ENCODE measurements around the gene ARGLU1.
A peak's percentile ranks its signal among the peaks of the same experiment; 100 is the strongest.
"Not testable (repeated sequence)": the region's sequence is repeated elsewhere in the genome, so short reads cannot be mapped to it uniquely, and the experiment has no call there.

The ARGLU1 gene

GRCh38 chr13:106567474-106568298 lies at the start of gene ARGLU1:
Gene ARGLU1, minus strand, starts transcription at chr13:106568137. Its CDS starts 218 bp downstream, at chr13:106567919.
- H3K4me3 Mint-ChIP-seq, result peak within 1 kb of the TSS; percentile 92 to 94
- no peaks in the 10 kb centered on the region for H3K27me3 Mint-ChIP-seq
- DNase-seq (peak; percentile 92 to 95), ATAC-seq (peak; percentile 83)
- peaks cover 0 to 7% of the 10 kb centered on the region in 2 donors for H3K9me3 Mint-ChIP-seq
- H3K4me1 Mint-ChIP-seq, result peaks cover 62% of the 10 kb centered on the region
- H3K27ac Mint-ChIP-seq, result peak within 1 kb of the TSS; percentile 99

GRCh38 chr13:106617561-106617960 lies 49.6 kb upstream of the ARGLU1 start:
- Mint-ChIP-seq H3K27me3 (peaks cover 7% of the 10 kb centered on the region), H3K4me1 (no peaks in the 10 kb centered on the region), H3K27ac (no peak overlapping the region), H3K9me3 (no peaks in the 10 kb centered on the region), H3K4me3 (no peak overlapping the region)
- ATAC-seq (no peak), DNase-seq (no peak)

- no peak for DNase-seq
- Mint-ChIP-seq H3K4me1 (no peaks in the 10 kb centered on the region), H3K27me3 (peaks cover 7% of the 10 kb centered on the region), H3K9me3 (no peaks in the 10 kb centered on the region), H3K4me3 (no peak overlapping the region), H3K27ac (no peak overlapping the region)
- ATAC-seq, result no peak
Measured at GRCh38 chr13:106616729-106617128, 48.8 kb upstream of the ARGLU1 start.

DNA sequence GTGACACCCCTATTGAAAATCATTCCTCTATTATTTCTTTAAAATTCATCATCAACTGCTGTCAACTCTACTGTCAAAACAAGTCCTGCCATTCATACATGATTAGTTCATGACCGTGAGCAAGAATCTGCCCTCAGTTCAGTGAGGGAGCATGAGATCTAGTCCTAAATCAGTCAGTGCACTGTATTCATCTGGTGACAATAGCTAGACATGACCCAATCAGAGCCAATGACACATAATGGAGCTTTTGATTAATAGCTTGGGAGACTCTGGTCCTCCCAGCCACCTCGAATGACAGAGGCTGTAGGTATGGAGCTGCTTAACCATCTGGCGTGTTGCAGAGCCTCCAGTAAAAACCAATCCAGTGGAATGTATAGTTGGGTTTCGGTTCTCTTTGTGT lies 46.9 kb upstream of the ARGLU1 start:
- ATAC-seq, result no peak

DNA sequence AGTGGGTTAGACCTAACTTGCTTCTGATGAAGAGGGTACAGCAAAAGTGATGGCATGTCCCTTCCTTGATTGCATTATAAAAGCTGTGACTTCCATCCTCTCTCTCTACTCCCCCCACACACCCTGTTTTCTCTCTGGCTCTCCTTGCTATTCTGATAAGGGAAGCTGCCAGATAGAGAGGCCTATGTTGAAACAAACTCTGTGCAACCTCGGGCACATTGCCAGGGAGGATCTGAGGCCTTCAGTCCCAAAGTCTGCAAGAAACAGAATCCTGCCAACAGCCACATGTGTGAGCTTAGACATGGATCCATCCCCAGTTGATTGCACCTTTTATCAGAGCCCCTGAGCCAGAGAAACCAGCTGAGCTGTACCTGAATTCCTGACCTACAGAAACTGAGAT lies 44.8 kb upstream of the ARGLU1 start:
- ATAC-seq (no peak), DNase-seq (no peak)
- Mint-ChIP-seq H3K9me3 (no peaks in the 10 kb centered on the region), H3K27ac (no peak overlapping the region), H3K27me3 (peaks cover 15% of the 10 kb centered on the region), H3K4me1 (no peaks in the 10 kb centered on the region), H3K4me3 (no peak overlapping the region)

More for the DNA sequence above, 46.9 kb upstream of the ARGLU1 start:
- H3K27ac Mint-ChIP-seq, result no peak overlapping the region
- H3K9me3 Mint-ChIP-seq, result no peaks in the 10 kb centered on the region
- no peaks in the 10 kb centered on the region for H3K4me1 Mint-ChIP-seq
- H3K27me3 Mint-ChIP-seq, result peaks cover 17% of the 10 kb centered on the region
- no peak overlapping the region for H3K4me3 Mint-ChIP-seq
- DNase-seq, result no peak

- Mint-ChIP-seq H3K4me3 (no peak overlapping the region), H3K27me3 (peaks cover 24% of the 10 kb centered on the region), H3K4me1 (no peaks in the 10 kb centered on the region), H3K9me3 (no peaks in the 10 kb centered on the region), H3K27ac (no peak overlapping the region)
- no peak for DNase-seq
- no peak for ATAC-seq
Measured at GRCh38 chr13:106610486-106610885, 42.5 kb upstream of the ARGLU1 start.

GRCh38 chr13:106609116-106609515 lies 41.2 kb upstream of the ARGLU1 start:
- Mint-ChIP-seq H3K27me3 (peaks cover 25% of the 10 kb centered on the region), H3K9me3 (no peaks in the 10 kb centered on the region), H3K4me1 (no peaks in the 10 kb centered on the region), H3K4me3 (no peak overlapping the region), H3K27ac (no peak overlapping the region)
- ATAC-seq, result no peak
- no peak for DNase-seq

DNA sequence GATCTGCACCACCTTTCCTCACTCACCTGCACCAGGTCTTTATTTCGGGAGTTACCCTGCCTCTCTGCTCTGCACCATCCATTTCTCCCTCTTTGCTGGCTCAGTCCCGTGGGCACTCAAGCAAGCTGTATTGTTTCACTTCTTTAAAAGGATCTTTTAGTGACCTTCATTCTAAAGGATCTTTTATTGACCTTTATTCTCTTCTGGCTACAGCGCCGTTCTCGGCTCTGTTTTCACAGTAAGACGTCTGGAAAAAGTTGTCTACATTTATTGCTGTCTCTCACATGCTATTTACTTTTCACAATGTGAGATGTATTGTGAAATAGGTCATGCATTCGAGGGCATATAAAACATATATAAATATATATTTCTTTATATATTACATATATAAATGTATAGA lies 35.6 kb upstream of the ARGLU1 start:
- H3K9me3 Mint-ChIP-seq, result peaks cover 0 to 13% of the 10 kb centered on the region in 2 donors
- peaks cover 10% of the 10 kb centered on the region for H3K27me3 Mint-ChIP-seq
- H3K4me3 Mint-ChIP-seq, result no peak overlapping the region
- DNase-seq (no peak), ATAC-seq (no peak)
- peak overlapping the region in 1 of 2 donors; percentile 5 for H3K27ac Mint-ChIP-seq
- H3K4me1 Mint-ChIP-seq, result peaks cover 22% of the 10 kb centered on the region

DNA sequence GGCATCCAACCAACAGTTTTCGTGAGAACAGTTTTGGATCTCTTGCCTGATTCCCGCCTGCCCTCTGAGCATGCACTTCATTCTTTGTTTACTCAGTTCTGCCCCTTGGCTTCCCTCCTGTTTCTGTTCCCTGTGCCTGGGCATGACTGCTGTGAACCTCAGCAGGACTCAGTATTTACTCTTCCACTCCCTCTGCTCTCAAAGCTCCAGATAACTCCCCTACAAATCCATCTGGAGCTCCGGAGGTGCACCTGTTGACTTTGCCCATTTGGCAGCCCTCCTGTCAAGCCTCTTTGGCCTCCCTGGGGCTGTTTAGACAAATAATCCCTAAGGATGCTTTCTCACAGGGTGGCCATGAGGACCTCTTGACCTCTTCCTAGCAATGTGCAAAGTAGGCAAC lies 34.2 kb upstream of the ARGLU1 start:
- Mint-ChIP-seq H3K27ac (no peak overlapping the region), H3K27me3 (peaks cover 10% of the 10 kb centered on the region), H3K4me1 (peaks cover 22% of the 10 kb centered on the region), H3K4me3 (no peak overlapping the region), H3K9me3 (peaks cover 0 to 13% of the 10 kb centered on the region in 2 donors)
- ATAC-seq (no peak), DNase-seq (no peak)

GRCh38 chr13:106601489-106601888 lies 33.6 kb upstream of the ARGLU1 start:
- Mint-ChIP-seq H3K9me3 (peaks cover 0 to 13% of the 10 kb centered on the region in 2 donors), H3K4me1 (peaks cover 22% of the 10 kb centered on the region), H3K4me3 (no peak overlapping the region), H3K27ac (no peak overlapping the region), H3K27me3 (peaks cover 10% of the 10 kb centered on the region)
- ATAC-seq, result no peak
- no peak for DNase-seq

DNA sequence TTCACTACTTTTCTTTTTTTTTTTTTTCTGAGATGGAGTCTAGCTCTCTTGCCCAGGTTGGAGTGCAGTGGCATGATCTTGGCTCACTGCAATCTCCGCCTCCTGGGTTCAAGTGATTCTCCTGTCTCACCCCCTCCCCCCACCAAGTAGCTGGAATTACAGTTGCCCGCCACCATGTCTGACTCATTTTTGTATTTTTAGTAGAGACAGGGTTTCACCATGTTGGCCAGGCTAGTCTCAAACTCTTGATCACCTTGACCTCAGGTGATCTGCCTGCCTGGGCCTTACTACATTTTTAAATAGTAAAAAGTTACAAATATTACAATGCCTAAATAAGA lies 32.8 kb upstream of the ARGLU1 start:
- not testable (repeated sequence) for H3K27ac Mint-ChIP-seq, ATAC-seq, DNase-seq, H3K4me3 Mint-ChIP-seq, H3K27me3 Mint-ChIP-seq
- H3K4me1 Mint-ChIP-seq, result peaks cover 22% of the 10 kb centered on the region
- peaks cover 0 to 13% of the 10 kb centered on the region in 2 donors for H3K9me3 Mint-ChIP-seq

DNA sequence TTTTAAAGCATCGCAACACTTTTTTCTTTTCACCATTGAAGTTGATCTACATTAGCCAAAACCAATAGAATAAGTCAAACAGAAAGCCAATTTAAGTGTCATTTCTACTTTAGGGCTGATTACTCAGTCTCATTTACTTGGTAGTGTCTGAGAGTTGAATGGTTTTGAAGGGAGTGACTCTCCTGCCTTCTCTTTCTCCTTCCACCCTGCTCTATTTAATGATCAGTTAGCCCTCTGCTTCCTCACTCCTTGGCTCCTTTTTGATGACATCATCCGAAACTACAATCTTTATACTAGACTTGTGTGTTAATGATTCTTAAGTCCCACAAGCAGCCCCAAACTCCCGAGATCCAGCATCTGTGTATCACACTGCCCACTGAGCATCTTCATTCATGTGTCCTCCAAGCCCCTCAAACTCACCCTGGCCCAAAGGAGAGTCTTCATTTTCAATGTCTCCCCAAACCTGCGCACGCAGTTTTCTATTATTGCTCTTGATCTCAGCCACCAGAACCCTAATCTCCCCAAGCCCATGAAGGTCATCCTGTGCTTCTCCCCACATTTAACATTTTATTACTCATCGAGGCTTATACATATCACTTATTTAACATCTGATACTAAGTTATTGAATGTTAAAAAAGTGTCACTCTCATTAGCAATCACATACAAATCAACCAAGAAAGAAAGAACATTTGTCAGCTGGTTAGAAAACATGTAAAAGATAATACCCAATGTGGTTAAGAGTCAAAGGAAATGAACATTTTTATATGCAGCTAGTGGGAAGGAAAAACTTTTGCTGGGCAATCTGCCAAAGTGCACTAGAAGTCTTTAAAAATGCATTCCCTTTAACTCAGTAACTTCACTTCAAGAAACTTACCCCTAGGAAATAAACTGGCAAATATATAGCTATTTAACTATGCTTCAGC lies 32.2 kb upstream of the ARGLU1 start:
- peak overlapping the region in 1 of 2 donors; percentile 36 for H3K27ac Mint-ChIP-seq
- H3K4me1 Mint-ChIP-seq, result peaks cover 22% of the 10 kb centered on the region
- peak; percentile 74 for ATAC-seq
- peaks cover 0 to 13% of the 10 kb centered on the region in 2 donors for H3K9me3 Mint-ChIP-seq
- no peaks in the 10 kb centered on the region for H3K27me3 Mint-ChIP-seq
- H3K4me3 Mint-ChIP-seq, result no peak overlapping the region
- no peak for DNase-seq

GRCh38 chr13:106597749-106598395 lies 29.9 kb upstream of the ARGLU1 start:
- ATAC-seq, result no peak
- Mint-ChIP-seq H3K9me3 (peaks cover 0 to 8% of the 10 kb centered on the region in 2 donors), H3K4me3 (no peak overlapping the region), H3K27me3 (peaks cover 5% of the 10 kb centered on the region), H3K27ac (no peak overlapping the region), H3K4me1 (peaks cover 22% of the 10 kb centered on the region)
- DNase-seq, result no peak

DNA sequence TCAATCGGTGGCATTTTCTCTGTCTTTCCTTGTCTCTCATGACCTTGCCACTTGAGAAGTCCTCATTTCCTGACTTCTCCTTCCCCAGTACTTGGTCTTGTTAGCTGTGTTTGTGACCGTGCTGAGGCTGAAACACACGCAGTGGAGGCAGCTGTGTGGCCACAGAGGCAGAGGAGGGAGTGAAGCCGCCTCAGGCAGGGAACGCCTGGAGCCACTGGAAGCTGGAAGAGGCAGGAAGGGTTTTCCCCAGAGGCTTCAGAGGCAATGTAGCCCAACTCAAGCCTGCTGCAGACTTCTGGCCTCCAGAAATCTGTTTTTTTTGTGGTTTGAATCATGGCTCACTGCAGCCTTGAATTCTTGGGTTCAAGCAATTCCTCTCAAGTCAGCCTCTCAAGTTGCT lies 29.2 kb upstream of the ARGLU1 start:
- Mint-ChIP-seq H3K9me3 (peaks cover 0 to under 1% of the 10 kb centered on the region in 2 donors), H3K27ac (no peak overlapping the region), H3K4me1 (peaks cover 16% of the 10 kb centered on the region), H3K4me3 (no peak overlapping the region), H3K27me3 (peaks cover 7% of the 10 kb centered on the region)
- DNase-seq (no peak), ATAC-seq (no peak)

- peaks cover 13% of the 10 kb centered on the region for H3K4me1 Mint-ChIP-seq
- no peak for ATAC-seq
- no peak overlapping the region for H3K27ac Mint-ChIP-seq
Measured at GRCh38 chr13:106596275-106596937, 28.5 kb upstream of the ARGLU1 start.

More at GRCh38 chr13:106596275-106596937, 28.5 kb upstream of the ARGLU1 start:
- no peak for DNase-seq
- H3K27me3 Mint-ChIP-seq, result peaks cover 7% of the 10 kb centered on the region
- H3K4me3 Mint-ChIP-seq, result no peak overlapping the region
- no peaks in the 10 kb centered on the region for H3K9me3 Mint-ChIP-seq
